Astrocyte (in vitro differentiated cells and primary cell): ENCODE measurements around the gene SUMO3.

Source experiments
- EZH2 ChIP-seq: IDR thresholded peaks from 2 replicates; pipeline ENCODE4 v1.6.1; 2012; ENCODE audit warnings: mild to moderate bottlenecking, low read length, inconsistent platforms; ENCODE audit not compliant: insufficient read depth
- TF ChIP-seq, protein P1 (sequence below): IDR thresholded peaks from 2 replicates; pipeline ENCODE4 v1.5.1; 2011; ENCODE audit warnings: low read depth, mild to moderate bottlenecking, inconsistent platforms, low read length, moderate library complexity; ENCODE audit not compliant: insufficient read depth

DNA sequence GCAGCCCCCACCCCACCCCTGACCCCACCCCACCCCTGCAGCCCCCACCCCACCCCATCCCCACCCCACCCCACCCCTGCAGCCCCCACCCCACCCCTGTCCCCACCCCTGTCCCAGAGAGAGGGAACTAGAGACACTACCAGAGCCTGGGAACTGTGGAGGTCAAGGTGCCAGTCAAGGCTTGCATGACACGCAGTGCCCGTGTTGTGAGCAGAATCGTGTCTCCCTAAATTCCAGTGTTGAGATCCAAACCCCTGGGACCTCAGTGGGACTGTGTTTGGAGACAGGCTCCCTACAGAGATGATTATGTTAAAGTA is 18.4 kb upstream of the SUMO3 start:
- TF ChIP-seq, protein P1, sequence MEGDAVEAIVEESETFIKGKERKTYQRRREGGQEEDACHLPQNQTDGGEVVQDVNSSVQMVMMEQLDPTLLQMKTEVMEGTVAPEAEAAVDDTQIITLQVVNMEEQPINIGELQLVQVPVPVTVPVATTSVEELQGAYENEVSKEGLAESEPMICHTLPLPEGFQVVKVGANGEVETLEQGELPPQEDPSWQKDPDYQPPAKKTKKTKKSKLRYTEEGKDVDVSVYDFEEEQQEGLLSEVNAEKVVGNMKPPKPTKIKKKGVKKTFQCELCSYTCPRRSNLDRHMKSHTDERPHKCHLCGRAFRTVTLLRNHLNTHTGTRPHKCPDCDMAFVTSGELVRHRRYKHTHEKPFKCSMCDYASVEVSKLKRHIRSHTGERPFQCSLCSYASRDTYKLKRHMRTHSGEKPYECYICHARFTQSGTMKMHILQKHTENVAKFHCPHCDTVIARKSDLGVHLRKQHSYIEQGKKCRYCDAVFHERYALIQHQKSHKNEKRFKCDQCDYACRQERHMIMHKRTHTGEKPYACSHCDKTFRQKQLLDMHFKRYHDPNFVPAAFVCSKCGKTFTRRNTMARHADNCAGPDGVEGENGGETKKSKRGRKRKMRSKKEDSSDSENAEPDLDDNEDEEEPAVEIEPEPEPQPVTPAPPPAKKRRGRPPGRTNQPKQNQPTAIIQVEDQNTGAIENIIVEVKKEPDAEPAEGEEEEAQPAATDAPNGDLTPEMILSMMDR: no peak
- no peak for TF ChIP-seq EZH2
